ENCODE results near the gene DAAM2.

DAAM2 gene

GRCh38 chr6:39887692-39888450, 95.7 kb downstream of the DAAM2 start:
- peak; percentile 86 for DNase-seq (ENCODE audit: low read depth)

- DNase-seq (ENCODE audit: low read depth) = no peak
These were observed 97.1 kb downstream of the DAAM2 start for GRCh38 chr6:39889229-39889628.

- DNase-seq (ENCODE audit: low read depth) = no peak
These were observed 99.2 kb downstream of the DAAM2 start for GRCh38 chr6:39891353-39891752.

GRCh38 chr6:39891976-39892375, 99.8 kb downstream of the DAAM2 start:
- DNase-seq (ENCODE audit: low read depth) = peak; percentile 24

- peak; percentile 60 for DNase-seq (ENCODE audit: low read depth)
These were observed 100.4 kb downstream of the DAAM2 start for GRCh38 chr6:39892490-39893129.

- no peak for DNase-seq (ENCODE audit: low read depth)
These were observed 101.1 kb downstream of the DAAM2 start for GRCh38 chr6:39893286-39893685.

GRCh38 chr6:39896701-39897100, 104.5 kb downstream of the DAAM2 start:
- no peak for DNase-seq (ENCODE audit: low read depth)

- DNase-seq (ENCODE audit: low read depth) = no peak
These were observed 105.5 kb downstream of the DAAM2 start for GRCh38 chr6:39897698-39898097.

- no peak for DNase-seq (ENCODE audit: low read depth)
These were observed 106.4 kb downstream of the DAAM2 start for GRCh38 chr6:39898625-39899024.

- no peak for DNase-seq (ENCODE audit: low read depth)
These were observed 107.5 kb downstream of the DAAM2 start for GRCh38 chr6:39899554-39900295.

- no peak for DNase-seq (ENCODE audit: low read depth)
These were observed 109.0 kb downstream of the DAAM2 start for GRCh38 chr6:39901116-39901655.

- DNase-seq (ENCODE audit: low read depth) = no peak
These were observed 109.5 kb downstream of the DAAM2 start for GRCh38 chr6:39901670-39902069.

GRCh38 chr6:39902136-39902535, 110.0 kb downstream of the DAAM2 start:
- no peak for DNase-seq (ENCODE audit: low read depth)

GRCh38 chr6:39902786-39903465, 110.8 kb downstream of the DAAM2 start:
- no peak for DNase-seq (ENCODE audit: low read depth)

- no peak for DNase-seq (ENCODE audit: low read depth)
These were observed 111.5 kb downstream of the DAAM2 start for GRCh38 chr6:39903656-39904055.

- no peak for DNase-seq (ENCODE audit: low read depth)
These were observed 112.9 kb downstream of the DAAM2 start for GRCh38 chr6:39904946-39905639.

- DNase-seq (ENCODE audit: low read depth) = no peak
These were observed 113.4 kb downstream of the DAAM2 start for GRCh38 chr6:39905640-39905975.

- no peak for DNase-seq (ENCODE audit: low read depth)
These were observed 114.2 kb downstream of the DAAM2 start for GRCh38 chr6:39906318-39906761.

- DNase-seq (ENCODE audit: low read depth) = no peak
These were observed 115.8 kb downstream of the DAAM2 start for GRCh38 chr6:39907871-39908575.

- DNase-seq (ENCODE audit: low read depth) = no peak
These were observed 116.8 kb downstream of the DAAM2 start for GRCh38 chr6:39908838-39909583.

Data from stromal cell of bone marrow (primary cell).